Measurements from ENCODE around the gene NFATC3.

DNA sequence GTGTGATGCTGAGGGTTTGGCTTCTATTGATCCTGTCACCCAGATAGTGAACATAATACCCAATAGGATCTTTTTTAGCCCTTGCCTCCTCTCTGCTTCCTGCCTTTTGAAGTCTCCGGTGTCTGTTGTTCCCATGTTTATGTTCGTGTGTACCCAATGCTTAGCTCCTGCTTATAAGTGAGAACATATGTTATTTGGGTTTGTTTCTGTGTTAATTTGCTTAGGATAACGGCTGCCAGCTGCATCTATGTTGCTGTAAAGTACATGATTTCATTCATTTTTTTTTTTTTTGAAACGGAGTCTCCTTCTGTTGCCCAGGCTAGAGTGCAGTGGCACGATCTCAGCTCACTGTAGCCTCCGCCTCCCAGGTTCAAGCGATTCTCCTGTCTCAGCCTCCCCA, 39.1 kb upstream of the NFATC3 start:
- no peak for TF ChIP-seq POLR2A (IDR thresholded peaks at IDR 0.05)
- TF ChIP-seq, protein P1, sequence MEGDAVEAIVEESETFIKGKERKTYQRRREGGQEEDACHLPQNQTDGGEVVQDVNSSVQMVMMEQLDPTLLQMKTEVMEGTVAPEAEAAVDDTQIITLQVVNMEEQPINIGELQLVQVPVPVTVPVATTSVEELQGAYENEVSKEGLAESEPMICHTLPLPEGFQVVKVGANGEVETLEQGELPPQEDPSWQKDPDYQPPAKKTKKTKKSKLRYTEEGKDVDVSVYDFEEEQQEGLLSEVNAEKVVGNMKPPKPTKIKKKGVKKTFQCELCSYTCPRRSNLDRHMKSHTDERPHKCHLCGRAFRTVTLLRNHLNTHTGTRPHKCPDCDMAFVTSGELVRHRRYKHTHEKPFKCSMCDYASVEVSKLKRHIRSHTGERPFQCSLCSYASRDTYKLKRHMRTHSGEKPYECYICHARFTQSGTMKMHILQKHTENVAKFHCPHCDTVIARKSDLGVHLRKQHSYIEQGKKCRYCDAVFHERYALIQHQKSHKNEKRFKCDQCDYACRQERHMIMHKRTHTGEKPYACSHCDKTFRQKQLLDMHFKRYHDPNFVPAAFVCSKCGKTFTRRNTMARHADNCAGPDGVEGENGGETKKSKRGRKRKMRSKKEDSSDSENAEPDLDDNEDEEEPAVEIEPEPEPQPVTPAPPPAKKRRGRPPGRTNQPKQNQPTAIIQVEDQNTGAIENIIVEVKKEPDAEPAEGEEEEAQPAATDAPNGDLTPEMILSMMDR (IDR thresholded peaks at IDR 0.05) = no peak

All from body of pancreas (tissue), 4 donors.